HepG2 (cell line): ENCODE results near the gene RSBN1. TPM values are rescaled to one million over a fixed set of nuclear protein-coding genes. Genes with fewer than 3 reads are reported as not detected.

ENCODE experiments used
- NFE2 ChIP-seq: sonication (generic); formaldehyde crosslinking; IDR thresholded peaks from 2 replicates; pipeline ENCODE4 v1.4.0; 2020; ENCODE audit warnings: missing genetic modification reagents
- RBAK ChIP-seq: sonication (generic); formaldehyde crosslinking; IDR thresholded peaks from 2 replicates; pipeline ENCODE4 v1.5.1; 2020; ENCODE audit warnings: mild to moderate bottlenecking, missing genetic modification reagents
- SPEN ChIP-seq: sonication (generic); formaldehyde crosslinking; IDR thresholded peaks from 2 replicates; pipeline ENCODE4 v1.5.1; 2020; ENCODE audit warnings: low read depth, mild to moderate bottlenecking, missing genetic modification reagents
- ZNF607 ChIP-seq: sonication (generic); formaldehyde crosslinking; IDR thresholded peaks from 2 replicates; pipeline ENCODE4 v1.5.1; 2020; ENCODE audit warnings: missing genetic modification reagents, mild to moderate bottlenecking, borderline replicate concordance
- polyA plus RNA-seq, 8 experiments: library from polyadenylated mRNA; depleted of rRNA in 3 of 8; stranded (reverse) in 7 of 8; unstranded in 1 of 8; fragments of >200 nt; fragmentation: Illumina TruSeq in 4 of 8; extraction: Trizol in 4 of 8; gene quantifications; 2 replicates each; pipeline versions ENCODE4 v1.2.1 to v1.2.3, GENCODE V29; 2011 to 2016; ENCODE audit warnings: low read depth in 4 of 8, missing spikeins in 1 of 8, mixed read lengths in 1 of 8; ENCODE audit not compliant: insufficient read depth in 1 of 8
- total RNA-seq, 5 experiments: library from RNA; depleted of rRNA; stranded (reverse); fragments of >200 nt; fragmentation: Illumina TruSeq; extraction: Trizol; gene quantifications; 2 replicates each; pipeline ENCODE4 v1.2.3, GENCODE V29; 2016; ENCODE audit warnings: low read depth in 1 of 5
- TF ChIP-seq, protein P1 (sequence below): sonication (generic); formaldehyde crosslinking; IDR thresholded peaks from 2 replicates; pipeline ENCODE4 v1.4.0; 2020; ENCODE audit warnings: mild to moderate bottlenecking, missing genetic modification reagents
- TF ChIP-seq, protein P2 (sequence below): sonication (generic); formaldehyde crosslinking; IDR thresholded peaks from 2 replicates; pipeline ENCODE4 v1.4.0; 2020; ENCODE audit warnings: missing genetic modification reagents

The RSBN1 gene
- total and polyA plus RNA-seq, 2 of the 13 experiments (the other 11 are each of a cell fraction or from before 2014, with no cell fraction given): 8.3 to 10.4 TPM

DNA sequence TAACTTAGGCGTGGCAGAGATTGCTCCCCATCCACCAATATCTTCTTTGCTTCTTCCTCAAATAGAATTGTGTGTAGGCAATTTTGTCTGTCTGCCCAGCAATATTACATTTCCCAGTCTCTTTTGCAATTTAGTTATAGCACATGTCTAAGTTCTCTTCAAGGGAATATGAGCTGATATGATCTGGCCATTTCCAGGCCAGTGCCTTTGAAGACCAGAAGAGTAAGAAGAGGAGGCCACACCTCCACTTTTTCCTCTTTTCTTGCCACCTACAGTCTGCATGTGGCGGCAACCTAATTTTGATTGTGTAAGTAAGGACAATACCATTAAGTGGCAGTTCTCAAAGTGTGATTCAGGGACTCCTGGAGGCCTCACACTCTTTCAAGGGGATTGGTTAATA lies 6.3 kb upstream of the RSBN1 start (continued):
- TF ChIP-seq, protein P1, sequence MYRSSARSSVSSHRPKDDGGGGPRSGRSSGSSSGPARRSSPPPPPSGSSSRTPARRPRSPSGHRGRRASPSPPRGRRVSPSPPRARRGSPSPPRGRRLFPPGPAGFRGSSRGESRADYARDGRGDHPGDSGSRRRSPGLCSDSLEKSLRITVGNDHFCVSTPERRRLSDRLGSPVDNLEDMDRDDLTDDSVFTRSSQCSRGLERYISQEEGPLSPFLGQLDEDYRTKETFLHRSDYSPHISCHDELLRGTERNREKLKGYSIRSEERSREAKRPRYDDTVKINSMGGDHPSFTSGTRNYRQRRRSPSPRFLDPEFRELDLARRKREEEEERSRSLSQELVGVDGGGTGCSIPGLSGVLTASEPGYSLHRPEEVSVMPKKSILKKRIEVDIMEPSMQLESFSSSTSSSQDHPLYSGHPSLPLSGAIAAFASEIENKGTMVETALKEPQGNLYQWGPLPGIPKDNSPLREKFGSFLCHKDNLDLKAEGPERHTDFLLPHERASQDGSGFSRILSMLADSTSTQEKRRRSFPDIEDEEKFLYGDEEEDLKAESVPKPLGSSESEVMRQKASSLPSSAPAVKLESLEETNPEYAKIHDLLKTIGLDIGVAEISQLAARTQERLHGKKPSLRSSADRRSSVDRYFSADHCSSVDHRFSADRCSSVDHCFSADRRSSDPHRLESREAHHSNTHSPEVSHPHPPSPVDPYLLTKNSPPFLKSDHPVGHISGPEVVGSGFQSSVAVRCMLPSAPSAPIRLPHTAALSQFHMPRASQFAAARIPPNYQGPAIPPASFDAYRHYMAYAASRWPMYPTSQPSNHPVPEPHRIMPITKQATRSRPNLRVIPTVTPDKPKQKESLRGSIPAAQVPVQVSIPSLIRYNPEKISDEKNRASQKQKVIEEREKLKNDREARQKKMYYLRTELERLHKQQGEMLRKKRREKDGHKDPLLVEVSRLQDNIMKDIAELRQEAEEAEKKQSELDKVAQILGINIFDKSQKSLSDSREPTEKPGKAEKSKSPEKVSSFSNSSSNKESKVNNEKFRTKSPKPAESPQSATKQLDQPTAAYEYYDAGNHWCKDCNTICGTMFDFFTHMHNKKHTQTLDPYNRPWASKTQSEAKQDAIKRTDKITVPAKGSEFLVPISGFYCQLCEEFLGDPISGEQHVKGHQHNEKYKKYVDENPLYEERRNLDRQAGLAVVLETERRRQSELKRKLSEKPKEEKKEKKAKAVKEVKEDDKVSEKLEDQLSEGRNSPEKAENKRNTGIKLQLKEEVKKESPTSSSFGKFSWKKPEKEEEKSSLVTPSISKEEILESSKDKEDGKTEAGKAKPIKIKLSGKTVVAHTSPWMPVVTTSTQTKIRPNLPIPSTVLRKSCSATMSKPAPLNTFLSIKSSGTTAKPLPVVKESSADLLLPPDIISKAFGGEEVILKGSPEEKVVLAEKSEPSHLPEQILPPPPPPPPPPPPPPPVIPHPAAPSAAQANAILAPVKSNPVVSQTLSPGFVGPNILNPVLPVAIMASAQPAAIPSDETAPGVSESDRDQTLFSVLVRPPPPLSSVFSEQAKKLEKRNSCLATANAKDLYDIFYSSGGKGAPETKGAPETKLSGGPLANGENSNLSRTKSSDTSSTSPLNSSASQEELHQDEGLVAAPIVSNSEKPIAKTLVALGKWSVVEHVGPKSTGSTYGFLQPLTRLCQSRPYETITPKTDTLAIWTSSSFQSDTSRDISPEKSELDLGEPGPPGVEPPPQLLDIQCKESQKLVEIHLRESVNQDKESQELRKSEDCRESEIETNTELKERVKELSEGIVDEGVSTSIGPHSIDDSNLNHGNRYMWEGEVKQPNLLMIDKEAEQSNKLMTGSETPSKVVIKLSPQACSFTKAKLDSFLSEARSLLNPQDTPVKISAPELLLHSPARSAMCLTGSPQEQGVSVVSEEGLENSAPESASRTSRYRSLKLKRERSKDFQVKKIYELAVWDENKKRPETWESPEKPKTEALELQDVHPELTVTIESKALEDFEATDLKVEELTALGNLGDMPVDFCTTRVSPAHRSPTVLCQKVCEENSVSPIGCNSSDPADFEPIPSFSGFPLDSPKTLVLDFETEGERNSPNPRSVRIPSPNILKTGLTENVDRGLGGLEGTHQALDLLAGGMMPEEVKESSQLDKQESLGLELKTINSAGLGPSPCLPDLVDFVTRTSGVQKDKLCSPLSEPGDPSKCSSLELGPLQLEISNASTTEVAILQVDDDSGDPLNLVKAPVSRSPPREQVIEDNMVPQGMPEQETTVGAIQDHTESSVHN (CRISPR knock-in tag): no peak
- TF ChIP-seq RBAK (CRISPR knock-in tag) (no peak), NFE2 (CRISPR knock-in tag) (no peak), SPEN (CRISPR knock-in tag) (no peak), ZNF607 (no peak)
- TF ChIP-seq, protein P2, sequence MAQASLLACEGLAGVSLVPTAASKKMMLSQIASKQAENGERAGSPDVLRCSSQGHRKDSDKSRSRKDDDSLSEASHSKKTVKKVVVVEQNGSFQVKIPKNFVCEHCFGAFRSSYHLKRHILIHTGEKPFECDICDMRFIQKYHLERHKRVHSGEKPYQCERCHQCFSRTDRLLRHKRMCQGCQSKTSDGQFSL (CRISPR knock-in tag): no peak
